Muscle layer of colon (tissue), 2 donors: ENCODE results near the gene FYCO1.

Source experiments
- H3K27ac ChIP-seq: one replicate; pipeline ENCODE4 v1.7.0; 2013; ENCODE audit warnings: low read depth, mild to moderate bottlenecking, low read length, moderate library complexity
- H3K27me3 ChIP-seq, 2 donors: one replicate each; pipeline ENCODE4 v1.7.0; 2013; ENCODE audit warnings: low read length in 2 of 2, mild to moderate bottlenecking in 2 of 2; ENCODE audit not compliant: insufficient read depth in 2 of 2, control insufficient read depth in 1 of 2
- H3K36me3 ChIP-seq: one replicate; pipeline ENCODE4 v1.7.0; 2013; ENCODE audit warnings: mild to moderate bottlenecking, low read length; ENCODE audit not compliant: insufficient read depth
- H3K4me1 ChIP-seq: one replicate; pipeline ENCODE4 v1.7.0; 2013; ENCODE audit warnings: mild to moderate bottlenecking, low read length; ENCODE audit not compliant: insufficient read depth
- H3K4me3 ChIP-seq, 2 donors: one replicate each; pipeline ENCODE4 v1.7.0; 2013; ENCODE audit warnings: low read length in 2 of 2, low read depth in 1 of 2, mild to moderate bottlenecking in 1 of 2, moderate library complexity in 1 of 2
- H3K9ac ChIP-seq: one replicate; pipeline ENCODE4 v1.7.0; 2013; ENCODE audit warnings: low read length
- H3K9me3 ChIP-seq: one replicate; pipeline ENCODE4 v1.7.0; 2013; ENCODE audit warnings: mild to moderate bottlenecking, low read length
- donor health status: abdominal sarcoma.
- donor health status: Adenocarcinoma of cecum.

Gene FYCO1

DNA sequence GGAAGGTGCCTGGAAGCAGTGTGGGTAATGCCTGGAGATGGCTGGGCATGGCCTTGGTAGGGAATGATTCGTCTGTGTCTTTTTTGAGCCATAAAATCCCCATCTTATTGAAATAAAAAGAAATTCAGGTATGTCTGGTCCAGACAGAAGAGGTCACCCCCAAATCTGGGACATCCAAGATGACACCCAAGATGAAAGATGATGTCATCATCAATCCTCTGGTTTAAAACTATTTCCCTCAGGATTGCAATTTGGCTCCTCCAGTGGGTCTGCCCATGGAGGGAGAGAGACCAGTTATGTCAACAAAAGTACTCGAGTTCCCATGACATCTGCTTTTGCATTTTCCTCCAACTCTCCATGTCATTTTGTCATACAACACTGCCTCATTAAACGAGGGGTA lies 126.0 kb downstream of the FYCO1 start:
- H3K4me1 ChIP-seq = no peaks in the 10 kb centered on the region
- no peaks in the 10 kb centered on the region for H3K9me3 ChIP-seq
- no peaks in the 10 kb centered on the region for H3K36me3 ChIP-seq
- no peak overlapping the region for H3K27ac ChIP-seq
- no peaks in the 10 kb centered on the region for H3K27me3 ChIP-seq
- H3K9ac ChIP-seq = no peak overlapping the region
- H3K4me3 ChIP-seq = no peak overlapping the region

- Histone ChIP-seq H3K4me3 (no peak overlapping the region), H3K27ac (no peak overlapping the region), H3K9me3 (no peaks in the 10 kb centered on the region), H3K4me1 (no peaks in the 10 kb centered on the region), H3K36me3 (no peaks in the 10 kb centered on the region), H3K9ac (no peak overlapping the region), H3K27me3 (no peaks in the 10 kb centered on the region)
These were observed 127.0 kb downstream of the FYCO1 start for GRCh38 chr3:45868650-45869049.

- H3K9ac ChIP-seq = no peak overlapping the region
- H3K27ac ChIP-seq = no peak overlapping the region
- H3K4me3 ChIP-seq = no peak overlapping the region
- no peaks in the 10 kb centered on the region for H3K9me3 ChIP-seq
- no peaks in the 10 kb centered on the region for H3K4me1 ChIP-seq
- no peaks in the 10 kb centered on the region for H3K27me3 ChIP-seq
- H3K36me3 ChIP-seq = no peaks in the 10 kb centered on the region
These were observed 127.4 kb downstream of the FYCO1 start for GRCh38 chr3:45868213-45868612.
